GM23338 (cell line): ENCODE data around the gene NXPE4. TPM values are rescaled to one million over a fixed set of nuclear protein-coding genes. Genes with fewer than 3 reads are reported as not detected.

Experiments used
- ATAC-seq: fragments of 200-7000 bp; cut with Tn5 transposase; 3 replicates; pipeline ENCODE4 v1.9.1; 2020
- DNase-seq: peaks from one replicate; pipeline ENCODE4 v3.0.0-alpha.2; 2015; ENCODE audit warnings: low spot score
- H2AFZ ChIP-seq: fragments of 200-600 bp; sonication (generic); 2 replicates; pipeline ENCODE4 v1.8.0; 2016; ENCODE audit warnings: antibody characterized with exemption, mild to moderate bottlenecking, moderate library complexity
- H3F3A ChIP-seq: fragments of 200-600 bp; sonication (generic); replicated peaks from 2 replicates; pipeline ENCODE4 v1.8.0; 2017; ENCODE audit warnings: antibody characterized with exemption, mixed run types, low read depth
- H3K27ac ChIP-seq: fragments of 200-600 bp; sonication (generic); 2 replicates; pipeline ENCODE4 v1.6.1; 2016; ENCODE audit warnings: low read depth
- H3K27me3 ChIP-seq: fragments of 200-600 bp; sonication (generic); 2 replicates; pipeline ENCODE4 v1.8.0; 2016; ENCODE audit warnings: mild to moderate bottlenecking, mixed run types, moderate library complexity; ENCODE audit not compliant: insufficient read depth
- H3K36me3 ChIP-seq: fragments of 200-600 bp; sonication (generic); 2 replicates; pipeline ENCODE4 v1.8.0; 2016; ENCODE audit warnings: mild to moderate bottlenecking; ENCODE audit not compliant: insufficient read depth
- H3K4me1 ChIP-seq: fragments of 200-600 bp; sonication (generic); 2 replicates; pipeline ENCODE4 v1.8.0; 2016; ENCODE audit warnings: mild to moderate bottlenecking, moderate library complexity; ENCODE audit not compliant: insufficient read depth
- H3K4me2 ChIP-seq: fragments of 200-600 bp; sonication (generic); 2 replicates; pipeline ENCODE4 v1.7.1; 2017; ENCODE audit warnings: mixed run types
- H3K4me3 ChIP-seq: fragments of 200-600 bp; sonication (generic); 2 replicates; pipeline ENCODE4 v1.6.1; 2016; ENCODE audit warnings: mixed run types
- H3K79me2 ChIP-seq: fragments of 200-600 bp; sonication (generic); replicated peaks from 2 replicates; pipeline ENCODE4 v1.8.0; 2017; ENCODE audit warnings: mild to moderate bottlenecking; ENCODE audit not compliant: insufficient read depth
- H3K9me2 ChIP-seq: fragments of 200-600 bp; sonication (generic); 2 replicates; pipeline ENCODE4 v1.8.0; 2017; ENCODE audit not compliant: insufficient read depth
- H4K20me1 ChIP-seq: fragments of 200-600 bp; sonication (generic); replicated peaks from 2 replicates; pipeline ENCODE4 v1.8.0; 2017; ENCODE audit warnings: mild to moderate bottlenecking; ENCODE audit not compliant: insufficient read depth
- H3K27ac Mint-ChIP-seq: 2 replicates; pipeline ENCODE4 v1.8.0; 2020; ENCODE audit warnings: inconsistent platforms, mild to moderate bottlenecking, moderate library complexity, mixed read lengths
- H3K27me3 Mint-ChIP-seq: 3 replicates; pipeline ENCODE4 v1.8.0; 2022; ENCODE audit warnings: low read depth, mild to moderate bottlenecking, moderate library complexity, mixed read lengths, inconsistent platforms; ENCODE audit not compliant: insufficient read depth, poor library complexity
- H3K36me3 Mint-ChIP-seq: 3 replicates; pipeline ENCODE4 v1.8.0; 2021; ENCODE audit warnings: low read depth, mild to moderate bottlenecking, inconsistent platforms, moderate library complexity, mixed read lengths
- H3K4me1 Mint-ChIP-seq: 3 replicates; pipeline ENCODE4 v1.8.0; 2020; ENCODE audit warnings: mild to moderate bottlenecking, inconsistent platforms, mixed read lengths
- H3K4me3 Mint-ChIP-seq: 3 replicates; pipeline ENCODE4 v1.8.0; 2021; ENCODE audit warnings: moderate library complexity, mild to moderate bottlenecking, inconsistent platforms, mixed read lengths
- H3K9me3 Mint-ChIP-seq: 3 replicates; pipeline ENCODE4 v1.8.0; 2020; ENCODE audit warnings: moderate library complexity, mild to moderate bottlenecking, inconsistent platforms, mixed read lengths
- CREB1 ChIP-seq: fragments of 250-450 bp; sonication (Bioruptor Pico); IDR thresholded peaks from 2 replicates; pipeline ENCODE4 v1.5.0; 2020; ENCODE audit warnings: low read depth, mild to moderate bottlenecking, moderate library complexity
- JUNB ChIP-seq: IDR thresholded peaks from one replicate; pipeline ENCODE4 v1.6.1; 2016; ENCODE audit warnings: antibody characterized with exemption; ENCODE audit not compliant: unreplicated experiment
- NANOG ChIP-seq: IDR thresholded peaks from 2 replicates; pipeline ENCODE4 v1.6.1; 2016; ENCODE audit warnings: antibody characterized with exemption, borderline replicate concordance
- POLR2AphosphoS5 ChIP-seq: IDR thresholded peaks from 2 replicates; pipeline ENCODE4 v1.6.1; 2016; ENCODE audit warnings: antibody characterized with exemption, low read depth
- ZNF114 ChIP-seq: fragments of 250-450 bp; sonication (Bioruptor Pico); IDR thresholded peaks from 2 replicates; pipeline ENCODE4 v1.5.0; 2020; ENCODE audit warnings: mild to moderate bottlenecking, moderate library complexity
- ZNF462 ChIP-seq: fragments of 250-450 bp; sonication (Bioruptor Pico); IDR thresholded peaks from 2 replicates; pipeline ENCODE4 v1.5.0; 2020; ENCODE audit warnings: mild to moderate bottlenecking, moderate library complexity
- polyA plus RNA-seq: library from polyadenylated mRNA; unstranded; fragments of >200 nt; fragmentation: Nextera tagmentation; extraction: Ambion mirVana; gene quantifications from 2 replicates; pipeline ENCODE4 v1.2.1, GENCODE V29; 2016
- total RNA-seq: library from RNA; depleted of rRNA; stranded (reverse); fragments of >200 nt; shearing (Covaris generic); gene quantifications from 2 replicates; pipeline ENCODE4 v1.2.3, GENCODE V29; 2014
- TF ChIP-seq, protein P1 (sequence below), 2 experiments: fragments of 200-600 bp in 1 of 2; sonication (generic) in 1 of 2; conservative IDR thresholded peaks; 2 replicates each; pipeline versions ENCODE4 v1.5.1 to v1.6.1; 2016 to 2017; ENCODE audit warnings: antibody characterized with exemption in 2 of 2, low read depth in 2 of 2, mild to moderate bottlenecking in 2 of 2, moderate library complexity in 1 of 2
- TF ChIP-seq, protein P2 (sequence below): IDR thresholded peaks from 2 replicates; pipeline ENCODE4 v1.6.1; 2016; ENCODE audit warnings: antibody characterized with exemption

Gene NXPE4
- total and polyA plus RNA-seq, 2 experiments from 2014 or later: not detected

DNA sequence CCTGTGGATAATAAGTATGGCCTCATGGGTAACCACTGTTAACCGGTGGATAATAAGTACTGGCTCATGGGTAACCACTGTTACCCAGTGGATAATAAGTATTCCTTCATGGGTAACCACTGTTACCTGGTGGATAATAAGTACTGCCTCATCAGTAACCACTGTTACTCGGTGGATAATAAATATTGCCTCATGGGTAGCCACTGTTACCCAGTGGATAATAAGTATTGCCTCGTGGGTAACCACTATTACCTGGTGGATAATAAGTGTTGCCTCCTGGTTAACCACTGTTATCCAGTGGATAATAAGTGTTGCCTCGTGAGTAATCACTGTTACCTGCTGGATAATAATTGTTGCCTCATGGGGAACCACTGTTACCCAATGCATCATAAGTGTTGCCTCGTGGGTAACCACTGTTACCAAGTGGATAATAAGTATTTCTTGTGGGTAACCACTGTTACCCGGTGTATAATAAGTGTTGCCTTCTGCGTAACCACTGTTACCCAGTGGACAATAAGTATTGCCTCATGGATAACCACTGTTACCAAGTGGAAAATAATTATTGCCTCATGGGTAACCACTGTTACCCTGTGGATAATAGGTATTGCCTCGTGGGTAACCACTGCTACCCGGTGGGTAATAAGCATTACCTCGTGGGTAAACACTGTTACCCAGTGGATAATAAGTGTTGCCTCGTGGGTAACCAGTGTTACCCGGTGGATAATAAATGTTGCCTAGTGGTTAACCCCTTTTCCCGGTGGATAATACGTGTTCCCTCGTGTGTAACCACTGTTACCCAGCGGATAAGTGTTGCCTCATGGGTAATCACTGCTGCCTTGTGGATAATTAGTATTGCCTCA, 26.6 kb upstream of the NXPE4 start:
- Histone ChIP-seq H3F3A (peaks cover 18% of the 10 kb centered on the region; the same call in 1 of the 2 replicates), H3K36me3 (no peaks in the 10 kb centered on the region), H3K79me2 (no peaks in the 10 kb centered on the region), H3K4me2 (no peak overlapping the region), H2AFZ (no peak overlapping the region), H3K9me2 (peaks cover 3% of the 10 kb centered on the region; the same call in 1 of the 2 replicates), H3K27me3 (no peaks in the 10 kb centered on the region), H4K20me1 (no peaks in the 10 kb centered on the region), H3K4me1 (no peaks in the 10 kb centered on the region), H3K27ac (no peak overlapping the region), H3K4me3 (no peak overlapping the region)
- H3K9me3 Mint-ChIP-seq: peaks cover 64% of the 10 kb centered on the region
- no peak for TF ChIP-seq ZNF462 (CRISPR knock-in tag)
- no peak for TF ChIP-seq JUNB
- TF ChIP-seq POLR2AphosphoS5: no peak
- TF ChIP-seq, protein P1, sequence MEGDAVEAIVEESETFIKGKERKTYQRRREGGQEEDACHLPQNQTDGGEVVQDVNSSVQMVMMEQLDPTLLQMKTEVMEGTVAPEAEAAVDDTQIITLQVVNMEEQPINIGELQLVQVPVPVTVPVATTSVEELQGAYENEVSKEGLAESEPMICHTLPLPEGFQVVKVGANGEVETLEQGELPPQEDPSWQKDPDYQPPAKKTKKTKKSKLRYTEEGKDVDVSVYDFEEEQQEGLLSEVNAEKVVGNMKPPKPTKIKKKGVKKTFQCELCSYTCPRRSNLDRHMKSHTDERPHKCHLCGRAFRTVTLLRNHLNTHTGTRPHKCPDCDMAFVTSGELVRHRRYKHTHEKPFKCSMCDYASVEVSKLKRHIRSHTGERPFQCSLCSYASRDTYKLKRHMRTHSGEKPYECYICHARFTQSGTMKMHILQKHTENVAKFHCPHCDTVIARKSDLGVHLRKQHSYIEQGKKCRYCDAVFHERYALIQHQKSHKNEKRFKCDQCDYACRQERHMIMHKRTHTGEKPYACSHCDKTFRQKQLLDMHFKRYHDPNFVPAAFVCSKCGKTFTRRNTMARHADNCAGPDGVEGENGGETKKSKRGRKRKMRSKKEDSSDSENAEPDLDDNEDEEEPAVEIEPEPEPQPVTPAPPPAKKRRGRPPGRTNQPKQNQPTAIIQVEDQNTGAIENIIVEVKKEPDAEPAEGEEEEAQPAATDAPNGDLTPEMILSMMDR (conservative IDR thresholded peaks at IDR 0.05; ENCODE audit: low read depth in 2 of 2): no peak
- no peak for TF ChIP-seq ZNF114 (CRISPR knock-in tag)
- TF ChIP-seq, protein P2, sequence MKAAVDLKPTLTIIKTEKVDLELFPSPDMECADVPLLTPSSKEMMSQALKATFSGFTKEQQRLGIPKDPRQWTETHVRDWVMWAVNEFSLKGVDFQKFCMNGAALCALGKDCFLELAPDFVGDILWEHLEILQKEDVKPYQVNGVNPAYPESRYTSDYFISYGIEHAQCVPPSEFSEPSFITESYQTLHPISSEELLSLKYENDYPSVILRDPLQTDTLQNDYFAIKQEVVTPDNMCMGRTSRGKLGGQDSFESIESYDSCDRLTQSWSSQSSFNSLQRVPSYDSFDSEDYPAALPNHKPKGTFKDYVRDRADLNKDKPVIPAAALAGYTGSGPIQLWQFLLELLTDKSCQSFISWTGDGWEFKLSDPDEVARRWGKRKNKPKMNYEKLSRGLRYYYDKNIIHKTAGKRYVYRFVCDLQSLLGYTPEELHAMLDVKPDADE: no peak
- TF ChIP-seq NANOG: no peak
- no peak for TF ChIP-seq CREB1 (CRISPR knock-in tag)
- H3K4me3 Mint-ChIP-seq: no peak overlapping the region
- peaks cover 21% of the 10 kb centered on the region; the same call in 2 of the 3 replicates for H3K36me3 Mint-ChIP-seq
- H3K27me3 Mint-ChIP-seq: no peaks in the 10 kb centered on the region
- no peak for DNase-seq
- H3K27ac Mint-ChIP-seq: no peak overlapping the region
- H3K4me1 Mint-ChIP-seq: no peaks in the 10 kb centered on the region
- ATAC-seq: no peak
